CD4-positive, CD25-positive, alpha-beta regulatory T cell (primary cell): ENCODE measurements around the gene TMEM179. TPM values are rescaled to one million over a fixed set of nuclear protein-coding genes. Genes with fewer than 3 reads are reported as not detected.

Experiments
- ATAC-seq, 2 donors: fragments of 150-1000 bp; cut with Tn5 transposase; one replicate each; pipeline ENCODE4 v1.10.0; 2021; ENCODE audit warnings: low read depth in 2 of 2, moderate number of reproducible peaks in 2 of 2, moderate library complexity in 1 of 2
- DNase-seq, 3 donors: peaks; one replicate each; pipeline versions ENCODE4 v3.0.0 to v3.0.0-alpha.2; 2012 to 2022; ENCODE audit warnings: mixed read lengths in 1 of 3
- H3K27ac ChIP-seq: one replicate; pipeline ENCODE4 v1.7.0; 2013; ENCODE audit warnings: mild to moderate bottlenecking, low read length; ENCODE audit not compliant: insufficient read depth, poor library complexity, severe bottlenecking
- H3K27me3 ChIP-seq: one replicate; pipeline ENCODE4 v1.7.0; 2013; ENCODE audit warnings: low read length; ENCODE audit not compliant: control insufficient read depth, insufficient read depth
- H3K36me3 ChIP-seq: one replicate; pipeline ENCODE4 v1.7.0; 2013; ENCODE audit warnings: mild to moderate bottlenecking, low read length, moderate library complexity; ENCODE audit not compliant: control insufficient read depth, insufficient read depth
- H3K4me1 ChIP-seq: 2 replicates; pipeline ENCODE4 v1.7.0; 2013; ENCODE audit warnings: mild to moderate bottlenecking, low read length; ENCODE audit not compliant: insufficient read depth, control insufficient read depth, poor library complexity, severe bottlenecking
- H3K4me3 ChIP-seq: one replicate; pipeline ENCODE4 v1.7.0; 2013; ENCODE audit warnings: low read depth, mild to moderate bottlenecking, low read length, moderate library complexity
- H3K9me3 ChIP-seq, 2 experiments: 1 replicate in 1 of 2; 2 replicates in 1 of 2; pipeline ENCODE4 v1.7.0; 2013; ENCODE audit warnings: low read length in 2 of 2, mild to moderate bottlenecking in 1 of 2, moderate library complexity in 1 of 2; ENCODE audit not compliant: control insufficient read depth in 2 of 2
- H3K27ac Mint-ChIP-seq, 3 donors: one replicate each; pipeline ENCODE4 v1.8.0; 2020 to 2022; ENCODE audit warnings: mild to moderate bottlenecking in 3 of 3, mixed read lengths in 3 of 3, moderate library complexity in 2 of 3
- H3K27me3 Mint-ChIP-seq: one replicate; pipeline ENCODE4 v1.8.0; 2022; ENCODE audit warnings: mild to moderate bottlenecking, mixed read lengths
- H3K36me3 Mint-ChIP-seq: one replicate; pipeline ENCODE4 v1.8.0; 2020; ENCODE audit warnings: mixed read lengths
- H3K4me1 Mint-ChIP-seq, 4 donors: one replicate each; pipeline ENCODE4 v1.8.0; 2020 to 2022; ENCODE audit warnings: mixed read lengths in 4 of 4, mild to moderate bottlenecking in 1 of 4
- H3K4me3 Mint-ChIP-seq, 4 donors: one replicate each; pipeline ENCODE4 v1.8.0; 2020 to 2022; ENCODE audit warnings: mild to moderate bottlenecking in 4 of 4, mixed read lengths in 4 of 4, moderate library complexity in 3 of 4
- H3K9me3 Mint-ChIP-seq, 7 donors: one replicate each; pipeline ENCODE4 v1.8.0; 2020 to 2022; ENCODE audit warnings: mixed read lengths in 7 of 7, mild to moderate bottlenecking in 3 of 7, moderate library complexity in 2 of 7
- polyA plus RNA-seq, 4 donors: library from polyadenylated mRNA; unstranded; fragments of 300-500 nt; fragmentation: Illumina TruSeq; gene quantifications; one replicate each; pipeline ENCODE4 v1.2.3, GENCODE V29; 2021
- total RNA-seq: library from RNA; stranded (reverse); gene quantifications from one replicate; pipeline ENCODE4 v1.2.3, GENCODE V29; 2022

The TMEM179 gene
- total and polyA plus RNA-seq, 5 donors from 2014 or later, result not detected

GRCh38 chr14:104557766-104558165, 46.8 kb downstream of the TMEM179 start:
- Mint-ChIP-seq H3K27ac (no peak overlapping the region), H3K27me3 (no peaks in the 10 kb centered on the region), H3K9me3 (peaks cover 0 to 2% (median 0%) of the 10 kb centered on the region in 7 donors), H3K4me3 (no peak overlapping the region), H3K4me1 (no peaks in the 10 kb centered on the region), H3K36me3 (no peaks in the 10 kb centered on the region)
- H3K9me3 ChIP-seq, result no peaks in the 10 kb centered on the region
- no peaks in the 10 kb centered on the region for H3K27me3 ChIP-seq
- DNase-seq (no peak), ATAC-seq (no peak)
- H3K27ac ChIP-seq, result no peak overlapping the region
- no peak overlapping the region for H3K4me3 ChIP-seq
- no peaks in the 10 kb centered on the region for H3K36me3 ChIP-seq
- H3K4me1 ChIP-seq, result no peaks in the 10 kb centered on the region

DNA sequence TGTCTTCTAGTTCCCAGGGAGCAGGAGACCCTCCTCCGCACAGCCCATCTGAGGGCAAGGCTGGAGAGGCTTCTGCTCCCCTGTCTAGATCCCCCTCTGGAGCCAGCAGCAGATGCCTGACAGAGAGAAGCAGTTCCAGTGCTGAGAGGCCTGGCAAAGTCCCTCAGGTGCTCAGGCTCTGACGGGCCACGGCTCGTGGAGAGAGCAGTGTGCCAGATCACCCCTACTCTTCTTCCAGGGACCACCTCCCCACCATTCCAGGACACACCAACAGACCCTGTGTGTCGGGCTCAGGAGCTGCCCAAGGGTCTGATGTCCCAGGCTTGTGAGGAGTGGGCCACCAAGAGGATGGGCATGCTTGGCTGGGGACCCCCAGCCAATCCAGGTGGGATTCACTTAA, 47.5 kb downstream of the TMEM179 start:
- H3K36me3 Mint-ChIP-seq, result no peaks in the 10 kb centered on the region
- no peaks in the 10 kb centered on the region for H3K4me1 Mint-ChIP-seq

GRCh38 chr14:104556256-104557021, 48.1 kb downstream of the TMEM179 start:
- Histone ChIP-seq H3K27me3 (no peaks in the 10 kb centered on the region), H3K4me1 (no peaks in the 10 kb centered on the region), H3K27ac (no peak overlapping the region), H3K9me3 (no peaks in the 10 kb centered on the region), H3K4me3 (no peak overlapping the region), H3K36me3 (no peaks in the 10 kb centered on the region)
- Mint-ChIP-seq H3K27ac (no peak overlapping the region), H3K4me3 (no peak overlapping the region), H3K9me3 (peaks cover 0 to 2% (median 0%) of the 10 kb centered on the region in 7 donors), H3K27me3 (no peaks in the 10 kb centered on the region), H3K36me3 (no peaks in the 10 kb centered on the region), H3K4me1 (no peaks in the 10 kb centered on the region)
- ATAC-seq (no peak), DNase-seq (no peak)

More for the DNA sequence above, 47.5 kb downstream of the TMEM179 start:
- Histone ChIP-seq H3K27ac (no peak overlapping the region), H3K9me3 (no peaks in the 10 kb centered on the region), H3K4me3 (no peak overlapping the region), H3K4me1 (no peaks in the 10 kb centered on the region), H3K36me3 (no peaks in the 10 kb centered on the region), H3K27me3 (no peaks in the 10 kb centered on the region)
- no peak overlapping the region for H3K27ac Mint-ChIP-seq
- H3K27me3 Mint-ChIP-seq, result no peaks in the 10 kb centered on the region
- H3K9me3 Mint-ChIP-seq, result peaks cover 0 to 2% (median 0%) of the 10 kb centered on the region in 7 donors
- no peak overlapping the region for H3K4me3 Mint-ChIP-seq
- DNase-seq (no peak), ATAC-seq (no peak)

DNA sequence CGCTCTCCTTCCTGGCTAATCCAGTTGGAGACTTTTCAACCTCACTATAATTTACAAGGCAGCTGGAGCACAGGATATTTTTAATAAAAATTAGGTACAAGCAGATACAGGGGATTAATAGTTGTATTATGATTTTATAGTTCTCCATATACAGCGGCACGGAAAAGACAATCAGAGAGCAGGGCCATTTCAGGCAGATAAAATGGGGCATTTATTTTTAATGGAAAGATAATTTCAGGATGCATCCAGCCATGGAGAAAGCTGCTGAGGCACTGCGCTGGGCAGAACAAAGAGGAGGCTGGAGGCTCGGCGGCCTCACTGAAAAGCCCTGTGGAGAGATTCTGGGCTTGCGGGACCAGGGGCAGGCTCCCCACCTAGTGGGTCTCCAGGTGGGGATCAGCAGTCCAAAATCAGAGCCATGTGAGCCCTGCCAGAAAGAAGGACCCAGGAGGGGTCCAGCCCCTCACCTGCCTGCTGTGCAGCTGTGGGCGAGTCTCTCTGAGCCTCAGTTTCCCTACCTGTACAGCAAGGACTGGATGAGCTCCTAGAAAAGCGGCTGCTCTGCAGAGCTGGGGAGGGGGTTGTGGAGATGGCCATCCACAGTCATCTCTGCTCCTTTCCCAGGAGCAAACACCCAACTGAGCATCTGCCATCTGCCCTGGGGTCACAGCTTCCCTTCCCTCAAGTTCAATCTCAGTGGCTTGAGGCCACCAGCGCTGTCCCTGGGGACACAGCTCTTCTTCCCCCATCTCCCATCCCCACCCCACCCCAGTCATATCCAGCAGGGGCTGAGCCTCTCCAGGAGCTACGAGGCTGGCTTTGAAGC, 48.9 kb downstream of the TMEM179 start:
- no peaks in the 10 kb centered on the region for H3K4me1 ChIP-seq
- H3K27ac ChIP-seq, result no peak overlapping the region
- H3K4me3 Mint-ChIP-seq, result no peak overlapping the region
- H3K27me3 ChIP-seq, result no peaks in the 10 kb centered on the region
- no peaks in the 10 kb centered on the region for H3K27me3 Mint-ChIP-seq
- H3K4me3 ChIP-seq, result no peak overlapping the region
- no peaks in the 10 kb centered on the region for H3K36me3 Mint-ChIP-seq
- no peaks in the 10 kb centered on the region for H3K4me1 Mint-ChIP-seq
- H3K9me3 Mint-ChIP-seq, result peaks cover 0 to 2% (median 0%) of the 10 kb centered on the region in 7 donors
- H3K27ac Mint-ChIP-seq, result no peak overlapping the region
- H3K9me3 ChIP-seq, result no peaks in the 10 kb centered on the region
- DNase-seq, result no peak
- no peak for ATAC-seq
- H3K36me3 ChIP-seq, result no peaks in the 10 kb centered on the region

DNA sequence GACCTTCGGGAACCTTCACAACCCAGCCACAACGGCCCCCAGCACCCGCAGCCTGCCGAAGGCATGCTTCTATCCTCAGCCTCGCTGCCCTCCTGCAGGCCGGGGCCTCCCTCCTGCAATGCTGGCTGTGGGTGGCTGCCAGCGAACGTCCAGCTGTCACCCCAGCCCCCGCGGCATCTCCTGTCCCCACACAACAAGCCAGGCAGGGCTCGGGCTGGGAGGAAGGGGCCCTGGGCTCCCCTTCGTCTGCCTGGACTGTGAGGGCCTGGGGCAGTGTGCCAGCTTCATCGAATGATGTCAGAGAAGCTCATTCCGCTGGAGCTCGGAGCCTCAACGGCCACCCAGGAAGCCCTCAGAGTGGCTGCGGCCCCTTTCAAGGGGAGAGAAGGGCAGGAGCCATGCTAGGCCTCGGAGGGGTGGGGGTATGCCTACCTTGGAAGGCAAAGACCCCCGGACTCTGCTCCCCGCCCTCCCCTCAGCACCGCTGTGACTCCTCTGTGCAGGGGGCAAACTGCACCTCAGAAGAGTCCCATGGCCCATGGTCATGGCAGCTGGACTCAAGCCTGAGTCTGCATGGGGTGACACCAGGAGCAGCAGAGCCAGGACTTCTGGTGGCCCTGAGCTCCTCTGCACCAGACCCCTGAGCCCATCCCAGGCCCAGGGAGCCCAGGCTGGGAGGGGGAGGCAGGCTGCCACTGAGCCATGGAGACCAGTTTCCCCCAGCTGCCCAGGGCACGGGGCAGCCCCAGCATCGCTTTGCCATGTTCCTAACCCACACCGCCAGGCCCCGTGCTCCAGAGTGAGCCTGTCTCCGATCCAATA, 49.8 kb downstream of the TMEM179 start:
- Histone ChIP-seq H3K36me3 (no peaks in the 10 kb centered on the region), H3K4me3 (no peak overlapping the region), H3K4me1 (no peaks in the 10 kb centered on the region), H3K9me3 (no peaks in the 10 kb centered on the region), H3K27ac (no peak overlapping the region), H3K27me3 (no peaks in the 10 kb centered on the region)
- peaks cover 0 to 2% (median 0%) of the 10 kb centered on the region in 7 donors for H3K9me3 Mint-ChIP-seq
- H3K27me3 Mint-ChIP-seq, result no peaks in the 10 kb centered on the region
- H3K4me3 Mint-ChIP-seq, result no peak overlapping the region
- no peak for ATAC-seq
- no peak for DNase-seq
- no peak overlapping the region for H3K27ac Mint-ChIP-seq
- H3K36me3 Mint-ChIP-seq, result no peaks in the 10 kb centered on the region
- H3K4me1 Mint-ChIP-seq, result no peaks in the 10 kb centered on the region

DNA sequence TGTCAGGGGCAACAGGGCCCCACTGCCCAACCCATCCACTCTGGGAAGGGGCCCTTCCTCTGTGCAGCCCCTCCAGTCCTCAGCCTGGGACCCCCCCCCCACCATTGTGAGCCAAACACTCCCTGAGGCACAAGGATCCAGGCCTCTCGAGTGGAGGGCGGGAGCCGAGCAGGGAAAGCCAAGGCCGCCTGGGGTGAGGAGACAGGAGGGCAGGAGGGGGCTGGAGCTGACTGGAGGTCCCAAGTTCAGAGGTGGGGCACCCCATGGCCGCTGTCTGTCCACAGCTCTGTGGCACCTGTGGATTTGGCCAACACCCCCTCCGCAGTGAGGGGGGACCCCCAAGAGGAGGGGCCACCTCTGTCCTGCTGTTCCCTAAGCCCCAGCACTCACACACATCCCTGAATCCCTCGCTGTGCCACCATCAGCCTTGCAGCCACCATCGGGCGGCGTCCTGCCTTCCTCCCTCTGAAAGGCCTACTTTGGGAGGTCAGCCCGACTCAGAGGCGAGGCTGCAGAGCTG, 50.4 kb downstream of the TMEM179 start:
- Mint-ChIP-seq H3K27me3 (no peaks in the 10 kb centered on the region), H3K9me3 (peaks cover 0 to 2% (median 0%) of the 10 kb centered on the region in 7 donors), H3K4me3 (no peak overlapping the region), H3K27ac (no peak overlapping the region), H3K4me1 (no peaks in the 10 kb centered on the region), H3K36me3 (no peaks in the 10 kb centered on the region)
- Histone ChIP-seq H3K36me3 (no peaks in the 10 kb centered on the region), H3K9me3 (no peaks in the 10 kb centered on the region), H3K27ac (no peak overlapping the region), H3K4me3 (no peak overlapping the region), H3K27me3 (no peaks in the 10 kb centered on the region), H3K4me1 (no peaks in the 10 kb centered on the region)
- no peak for DNase-seq
- no peak for ATAC-seq
